ENCODE measurements around the gene NELL1.

Gene NELL1

GRCh38 chr11:21374376-21374775, 705.0 kb downstream of the NELL1 start:
- no peak for TF ChIP-seq CTCF (IDR thresholded peaks at IDR 0.05; ENCODE audit: low read length, missing control alignments)
- no peak overlapping the region for H3K4me3 ChIP-seq (replicated peaks; ENCODE audit: low read depth, low read length)
- DNase-seq (ENCODE audit: low read depth), result no peak

DNA sequence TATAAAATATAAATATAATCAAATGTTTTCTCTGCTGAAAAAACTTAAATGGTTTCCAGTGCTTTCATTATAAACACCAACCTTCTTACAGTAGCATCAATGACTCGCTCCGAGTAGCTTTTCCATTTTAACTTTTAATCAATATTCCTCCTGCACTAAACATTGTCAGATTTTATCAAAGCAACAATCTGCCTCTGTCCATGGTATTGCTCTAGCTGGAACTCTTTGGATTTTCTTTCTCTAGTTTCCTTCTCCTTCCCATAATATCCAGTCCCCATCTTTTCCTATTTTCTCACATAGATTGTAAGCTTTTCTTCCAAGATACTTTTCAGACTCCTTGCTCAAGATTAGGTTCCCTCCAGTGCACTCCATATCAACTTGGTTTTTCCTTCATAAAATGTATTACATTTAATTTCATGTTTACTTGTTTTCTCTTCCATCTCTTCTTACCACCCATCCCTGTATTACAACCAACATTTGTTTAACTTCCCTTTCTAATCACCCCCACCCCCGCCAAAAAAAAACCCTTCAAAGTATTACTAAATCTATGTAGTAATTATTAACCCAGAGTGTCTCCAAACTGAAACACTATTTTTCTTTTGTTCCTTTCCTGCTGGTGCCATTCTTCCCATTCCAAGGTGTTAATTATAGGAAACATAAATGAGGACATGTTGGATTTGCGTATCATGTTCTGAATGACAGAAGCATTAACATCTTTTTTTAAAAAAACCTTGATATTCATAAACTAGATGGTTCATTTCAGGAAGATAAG, 716.5 kb downstream of the NELL1 start:
- DNase-seq (ENCODE audit: low read depth), result no peak
- TF ChIP-seq CTCF (IDR thresholded peaks at IDR 0.05; ENCODE audit: low read length, missing control alignments), result no peak
- H3K4me3 ChIP-seq (replicated peaks; ENCODE audit: low read depth, low read length), result no peak overlapping the region

DNA sequence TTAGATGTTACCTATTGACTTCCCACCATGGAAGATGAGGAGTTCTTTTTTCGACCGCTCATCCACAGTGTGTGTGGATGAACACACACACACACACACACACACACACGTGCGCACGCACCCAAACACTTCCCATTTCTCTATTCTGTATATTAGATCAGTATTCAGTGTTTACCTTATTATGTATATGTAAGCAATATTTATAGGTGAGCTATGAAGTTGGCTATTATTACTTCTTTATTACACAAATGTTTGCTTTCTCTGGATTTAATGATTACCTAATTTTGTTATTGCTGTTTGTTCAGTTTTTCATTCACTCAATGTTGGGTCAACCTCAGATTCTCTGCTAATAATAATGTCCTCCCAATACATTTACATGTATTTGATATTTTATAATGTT, 721.0 kb downstream of the NELL1 start:
- H3K4me3 ChIP-seq (replicated peaks; ENCODE audit: low read depth, low read length), result no peak overlapping the region
- no peak for DNase-seq (ENCODE audit: low read depth)
- no peak for TF ChIP-seq CTCF (IDR thresholded peaks at IDR 0.05; ENCODE audit: low read length, missing control alignments)

DNA sequence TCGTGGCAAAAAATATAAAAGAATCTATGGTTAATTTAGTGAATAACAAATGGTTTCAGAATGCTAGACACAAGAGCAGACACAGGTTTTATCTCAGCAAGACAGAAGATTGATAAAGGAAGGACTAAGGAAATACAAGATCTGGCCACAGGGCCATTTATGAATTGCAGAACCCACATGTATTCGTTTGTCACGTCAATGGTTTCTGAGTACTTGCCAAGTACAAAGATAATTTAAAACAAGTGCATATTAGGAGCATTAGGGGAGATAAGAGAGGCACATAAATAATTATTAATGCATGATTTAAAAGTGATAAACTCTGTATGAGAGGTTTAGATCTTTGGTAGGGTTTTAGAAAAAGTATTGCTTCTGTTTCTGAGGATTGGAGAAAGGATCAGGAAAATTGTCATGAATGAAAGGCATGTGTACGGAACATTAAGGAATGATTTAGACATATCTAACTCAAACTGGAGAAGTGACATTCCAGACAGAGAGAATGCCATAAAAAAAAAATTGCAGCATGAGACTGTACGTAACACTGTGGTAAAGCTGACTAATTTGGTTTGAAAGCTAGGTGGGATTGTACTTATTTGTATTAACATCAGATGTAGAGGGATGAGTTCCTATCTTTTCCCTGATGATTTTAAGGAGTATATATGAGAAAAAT, 727.1 kb downstream of the NELL1 start:
- no peak for TF ChIP-seq CTCF (IDR thresholded peaks at IDR 0.05; ENCODE audit: low read length, missing control alignments)
- no peak for DNase-seq (ENCODE audit: low read depth)
- H3K4me3 ChIP-seq (replicated peaks; ENCODE audit: low read depth, low read length), result no peak overlapping the region

DNA sequence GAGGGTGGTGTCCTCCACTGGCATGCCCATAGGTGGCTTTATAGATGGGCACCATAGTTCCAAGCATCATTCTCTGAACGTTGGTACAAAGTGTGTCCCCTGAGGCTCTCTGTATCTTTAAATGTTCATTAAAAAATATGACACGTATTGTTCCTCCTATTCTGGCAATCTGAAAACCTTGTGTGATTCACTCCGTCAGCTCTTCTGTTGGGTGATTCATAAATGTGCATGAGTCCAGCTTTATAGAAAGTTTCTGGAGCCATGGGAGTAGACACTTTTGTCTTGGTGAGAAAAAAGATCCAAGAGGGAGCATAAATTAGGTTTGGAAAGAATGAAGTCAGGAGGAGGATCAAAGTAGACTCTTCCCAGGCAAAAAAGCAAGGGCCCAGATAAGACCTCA, 728.8 kb downstream of the NELL1 start:
- no peak overlapping the region for H3K4me3 ChIP-seq (replicated peaks; ENCODE audit: low read depth, low read length)
- no peak for TF ChIP-seq CTCF (IDR thresholded peaks at IDR 0.05; ENCODE audit: low read length, missing control alignments)
- DNase-seq (ENCODE audit: low read depth), result no peak

GRCh38 chr11:21401496-21401895, 732.1 kb downstream of the NELL1 start:
- TF ChIP-seq CTCF (IDR thresholded peaks at IDR 0.05; ENCODE audit: low read length, missing control alignments), result no peak
- no peak for DNase-seq (ENCODE audit: low read depth)
- H3K4me3 ChIP-seq (replicated peaks; ENCODE audit: low read depth, low read length), result no peak overlapping the region
